ENCODE measurements around the gene FOXJ3. TPM values are rescaled to one million over a fixed set of nuclear protein-coding genes. Genes with fewer than 3 reads are reported as not detected.

FOXJ3 gene
- total and polyA plus RNA-seq, 4 donors = 5.3 to 16.8 (median 12.4) TPM

DNA sequence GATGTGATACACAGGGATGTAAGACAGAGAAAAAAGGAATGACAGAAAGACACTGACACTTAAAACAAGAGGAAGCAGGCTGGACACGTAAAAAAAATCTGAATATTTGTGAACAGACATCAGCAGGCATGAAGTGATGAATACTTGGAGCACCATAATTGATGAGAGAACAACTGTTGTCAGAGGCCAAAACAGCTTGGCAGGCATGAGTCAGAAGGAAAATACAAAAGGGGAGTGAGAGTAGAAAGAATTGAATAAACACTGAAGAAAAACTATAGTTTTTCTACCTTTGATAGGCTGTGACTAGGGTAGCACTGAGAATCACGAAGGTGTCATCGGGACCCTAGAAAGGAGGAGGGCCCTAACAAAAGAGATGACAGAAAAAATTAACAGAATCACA is 148.9 kb downstream of the FOXJ3 start:
- no peak for DNase-seq (ENCODE audit: low spot score)
- peaks cover 0 to 17% (median 15%) of the 10 kb centered on the region in 4 donors for H3K4me1 ChIP-seq (ENCODE audit: control insufficient read depth in 4 of 4, insufficient read depth in 4 of 4, low read length in 3 of 4)
- 97% methylated on average over 3 of the region's 3 CpGs for WGBS
- H3K4me3 ChIP-seq (ENCODE audit: low read depth in 1 of 3, low read length in 3 of 3) = no peak overlapping the region
- H3K36me3 ChIP-seq (ENCODE audit: control insufficient read depth in 4 of 4, insufficient read depth in 3 of 4, low read depth in 1 of 4, low read length in 3 of 4) = peaks cover 6 to 17% (median 13%) of the 10 kb centered on the region in 4 donors
- no peak overlapping the region for H3K27ac ChIP-seq (ENCODE audit: low read depth in 1 of 2, low read length in 2 of 2)
- H3K9ac ChIP-seq (ENCODE audit: low read depth in 1 of 2, low read length in 2 of 2) = no peak overlapping the region
- TF ChIP-seq RAD21 (IDR thresholded peaks at IDR 0.05) = no peak
- no peak for TF ChIP-seq FOXA2 (IDR thresholded peaks at IDR 0.05)
- no peak for TF ChIP-seq SP1 (IDR thresholded peaks at IDR 0.05)
- TF ChIP-seq NR2F2 (IDR thresholded peaks at IDR 0.05) = no peak
- no peak for TF ChIP-seq EGR1 (IDR thresholded peaks at IDR 0.05; ENCODE audit: low read depth in 2 of 2)
- no peak for TF ChIP-seq RXRA (IDR thresholded peaks at IDR 0.05)
- TF ChIP-seq, protein P1, sequence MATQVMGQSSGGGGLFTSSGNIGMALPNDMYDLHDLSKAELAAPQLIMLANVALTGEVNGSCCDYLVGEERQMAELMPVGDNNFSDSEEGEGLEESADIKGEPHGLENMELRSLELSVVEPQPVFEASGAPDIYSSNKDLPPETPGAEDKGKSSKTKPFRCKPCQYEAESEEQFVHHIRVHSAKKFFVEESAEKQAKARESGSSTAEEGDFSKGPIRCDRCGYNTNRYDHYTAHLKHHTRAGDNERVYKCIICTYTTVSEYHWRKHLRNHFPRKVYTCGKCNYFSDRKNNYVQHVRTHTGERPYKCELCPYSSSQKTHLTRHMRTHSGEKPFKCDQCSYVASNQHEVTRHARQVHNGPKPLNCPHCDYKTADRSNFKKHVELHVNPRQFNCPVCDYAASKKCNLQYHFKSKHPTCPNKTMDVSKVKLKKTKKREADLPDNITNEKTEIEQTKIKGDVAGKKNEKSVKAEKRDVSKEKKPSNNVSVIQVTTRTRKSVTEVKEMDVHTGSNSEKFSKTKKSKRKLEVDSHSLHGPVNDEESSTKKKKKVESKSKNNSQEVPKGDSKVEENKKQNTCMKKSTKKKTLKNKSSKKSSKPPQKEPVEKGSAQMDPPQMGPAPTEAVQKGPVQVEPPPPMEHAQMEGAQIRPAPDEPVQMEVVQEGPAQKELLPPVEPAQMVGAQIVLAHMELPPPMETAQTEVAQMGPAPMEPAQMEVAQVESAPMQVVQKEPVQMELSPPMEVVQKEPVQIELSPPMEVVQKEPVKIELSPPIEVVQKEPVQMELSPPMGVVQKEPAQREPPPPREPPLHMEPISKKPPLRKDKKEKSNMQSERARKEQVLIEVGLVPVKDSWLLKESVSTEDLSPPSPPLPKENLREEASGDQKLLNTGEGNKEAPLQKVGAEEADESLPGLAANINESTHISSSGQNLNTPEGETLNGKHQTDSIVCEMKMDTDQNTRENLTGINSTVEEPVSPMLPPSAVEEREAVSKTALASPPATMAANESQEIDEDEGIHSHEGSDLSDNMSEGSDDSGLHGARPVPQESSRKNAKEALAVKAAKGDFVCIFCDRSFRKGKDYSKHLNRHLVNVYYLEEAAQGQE (IDR thresholded peaks at IDR 0.05) = no peak
- TF ChIP-seq HNF4G (IDR thresholded peaks at IDR 0.05) = no peak
- TF ChIP-seq, protein P2, sequence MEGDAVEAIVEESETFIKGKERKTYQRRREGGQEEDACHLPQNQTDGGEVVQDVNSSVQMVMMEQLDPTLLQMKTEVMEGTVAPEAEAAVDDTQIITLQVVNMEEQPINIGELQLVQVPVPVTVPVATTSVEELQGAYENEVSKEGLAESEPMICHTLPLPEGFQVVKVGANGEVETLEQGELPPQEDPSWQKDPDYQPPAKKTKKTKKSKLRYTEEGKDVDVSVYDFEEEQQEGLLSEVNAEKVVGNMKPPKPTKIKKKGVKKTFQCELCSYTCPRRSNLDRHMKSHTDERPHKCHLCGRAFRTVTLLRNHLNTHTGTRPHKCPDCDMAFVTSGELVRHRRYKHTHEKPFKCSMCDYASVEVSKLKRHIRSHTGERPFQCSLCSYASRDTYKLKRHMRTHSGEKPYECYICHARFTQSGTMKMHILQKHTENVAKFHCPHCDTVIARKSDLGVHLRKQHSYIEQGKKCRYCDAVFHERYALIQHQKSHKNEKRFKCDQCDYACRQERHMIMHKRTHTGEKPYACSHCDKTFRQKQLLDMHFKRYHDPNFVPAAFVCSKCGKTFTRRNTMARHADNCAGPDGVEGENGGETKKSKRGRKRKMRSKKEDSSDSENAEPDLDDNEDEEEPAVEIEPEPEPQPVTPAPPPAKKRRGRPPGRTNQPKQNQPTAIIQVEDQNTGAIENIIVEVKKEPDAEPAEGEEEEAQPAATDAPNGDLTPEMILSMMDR (IDR thresholded peaks at IDR 0.05; ENCODE audit: low read depth, low read length, missing input control) = no peak
- TF ChIP-seq, protein P3, sequence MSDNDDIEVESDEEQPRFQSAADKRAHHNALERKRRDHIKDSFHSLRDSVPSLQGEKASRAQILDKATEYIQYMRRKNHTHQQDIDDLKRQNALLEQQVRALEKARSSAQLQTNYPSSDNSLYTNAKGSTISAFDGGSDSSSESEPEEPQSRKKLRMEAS (IDR thresholded peaks at IDR 0.05) = no peak
- TF ChIP-seq, protein P4, sequence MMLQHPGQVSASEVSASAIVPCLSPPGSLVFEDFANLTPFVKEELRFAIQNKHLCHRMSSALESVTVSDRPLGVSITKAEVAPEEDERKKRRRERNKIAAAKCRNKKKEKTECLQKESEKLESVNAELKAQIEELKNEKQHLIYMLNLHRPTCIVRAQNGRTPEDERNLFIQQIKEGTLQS (IDR thresholded peaks at IDR 0.05) = no peak
- TF ChIP-seq YY1 (IDR thresholded peaks at IDR 0.05) = no peak
- no peak for TF ChIP-seq GABPA (IDR thresholded peaks at IDR 0.05 in 1 of 2, conservative IDR thresholded peaks at IDR 0.05 in 1 of 2)
- no peak for TF ChIP-seq TAF1 (conservative IDR thresholded peaks at IDR 0.05)
- TF ChIP-seq FOXA1 (IDR thresholded peaks at IDR 0.05) = no peak
- no peak for TF ChIP-seq JUND (IDR thresholded peaks at IDR 0.05)
- TF ChIP-seq, protein P5, sequence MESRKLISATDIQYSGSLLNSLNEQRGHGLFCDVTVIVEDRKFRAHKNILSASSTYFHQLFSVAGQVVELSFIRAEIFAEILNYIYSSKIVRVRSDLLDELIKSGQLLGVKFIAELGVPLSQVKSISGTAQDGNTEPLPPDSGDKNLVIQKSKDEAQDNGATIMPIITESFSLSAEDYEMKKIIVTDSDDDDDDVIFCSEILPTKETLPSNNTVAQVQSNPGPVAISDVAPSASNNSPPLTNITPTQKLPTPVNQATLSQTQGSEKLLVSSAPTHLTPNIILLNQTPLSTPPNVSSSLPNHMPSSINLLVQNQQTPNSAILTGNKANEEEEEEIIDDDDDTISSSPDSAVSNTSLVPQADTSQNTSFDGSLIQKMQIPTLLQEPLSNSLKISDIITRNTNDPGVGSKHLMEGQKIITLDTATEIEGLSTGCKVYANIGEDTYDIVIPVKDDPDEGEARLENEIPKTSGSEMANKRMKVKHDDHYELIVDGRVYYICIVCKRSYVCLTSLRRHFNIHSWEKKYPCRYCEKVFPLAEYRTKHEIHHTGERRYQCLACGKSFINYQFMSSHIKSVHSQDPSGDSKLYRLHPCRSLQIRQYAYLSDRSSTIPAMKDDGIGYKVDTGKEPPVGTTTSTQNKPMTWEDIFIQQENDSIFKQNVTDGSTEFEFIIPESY (IDR thresholded peaks at IDR 0.05) = no peak
- no peaks in the 10 kb centered on the region for H3K27me3 ChIP-seq (ENCODE audit: control insufficient read depth in 4 of 4, insufficient read depth in 4 of 4, low read length in 3 of 4)
- H3K9me3 ChIP-seq (ENCODE audit: control insufficient read depth in 4 of 4, low read length in 3 of 4) = no peaks in the 10 kb centered on the region
